RKO (cell line): ENCODE data around the gene TMEM212.
"Not testable (repeated sequence)": the region's sequence is repeated elsewhere in the genome, so short reads cannot be mapped to it uniquely, and the experiment has no call there.

Experiments
- DNase-seq: peaks from one replicate; pipeline ENCODE4 v3.0.0-alpha.2; 2016; ENCODE audit warnings: low spot score

The TMEM212 gene

GRCh38 chr3:171813278-171813896 lies 29.8 kb upstream of the TMEM212 start:
- no peak for DNase-seq

- no peak for DNase-seq
Measured at GRCh38 chr3:171813897-171814460, 29.2 kb upstream of the TMEM212 start.

- not testable (repeated sequence) for DNase-seq
Measured at GRCh38 chr3:171814662-171815061, 28.5 kb upstream of the TMEM212 start.

DNA sequence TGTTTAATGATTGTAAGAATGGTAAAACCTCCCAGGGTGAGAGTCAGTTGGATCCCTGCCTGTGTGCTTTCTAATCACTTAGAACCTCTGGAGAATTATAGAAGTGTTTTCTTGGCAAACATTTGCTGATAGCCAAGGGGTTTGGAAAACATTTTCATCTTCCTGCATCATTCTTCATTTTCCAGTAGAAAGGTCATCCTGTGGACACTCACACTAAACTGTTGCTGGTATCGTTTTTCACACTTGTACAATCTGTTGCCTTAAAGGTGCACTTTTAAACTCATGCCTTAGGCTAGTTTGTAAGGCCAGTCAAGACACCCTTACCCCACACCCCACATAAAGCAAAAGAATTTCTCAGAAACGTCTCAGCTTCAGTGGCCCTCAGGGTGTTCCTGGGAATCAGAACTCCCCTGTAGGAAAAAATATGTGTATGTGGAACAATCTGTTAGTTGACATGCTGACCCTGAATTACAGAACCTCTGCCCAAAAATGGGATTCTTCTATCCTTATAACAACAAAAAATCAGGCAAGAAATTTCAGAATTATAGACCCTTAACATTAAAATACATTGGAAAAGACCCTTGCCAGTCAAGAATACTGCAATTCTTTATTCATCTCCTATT lies 27.1 kb upstream of the TMEM212 start:
- no peak for DNase-seq

- no peak for DNase-seq
Measured at GRCh38 chr3:171817074-171817800, 25.9 kb upstream of the TMEM212 start.

DNA sequence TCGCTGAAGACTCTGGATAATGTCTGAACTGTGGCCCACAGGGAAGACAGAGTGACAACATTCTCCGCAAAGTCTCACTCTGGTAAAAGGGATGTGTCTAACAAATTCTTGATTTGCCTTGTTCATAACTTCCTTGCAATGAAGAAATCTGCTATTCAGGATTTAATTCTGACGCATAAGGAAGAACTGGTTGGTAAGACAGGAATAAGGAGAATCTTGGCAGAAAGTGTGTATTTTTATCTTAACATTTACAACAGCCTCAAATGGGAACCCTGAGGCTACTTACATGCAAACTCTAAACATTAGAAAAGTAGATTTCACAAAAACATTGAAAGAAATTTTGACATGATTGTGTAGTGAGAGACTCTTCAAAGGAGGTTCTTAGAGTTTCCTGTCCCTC lies 22.1 kb upstream of the TMEM212 start:
- DNase-seq, result no peak

DNA sequence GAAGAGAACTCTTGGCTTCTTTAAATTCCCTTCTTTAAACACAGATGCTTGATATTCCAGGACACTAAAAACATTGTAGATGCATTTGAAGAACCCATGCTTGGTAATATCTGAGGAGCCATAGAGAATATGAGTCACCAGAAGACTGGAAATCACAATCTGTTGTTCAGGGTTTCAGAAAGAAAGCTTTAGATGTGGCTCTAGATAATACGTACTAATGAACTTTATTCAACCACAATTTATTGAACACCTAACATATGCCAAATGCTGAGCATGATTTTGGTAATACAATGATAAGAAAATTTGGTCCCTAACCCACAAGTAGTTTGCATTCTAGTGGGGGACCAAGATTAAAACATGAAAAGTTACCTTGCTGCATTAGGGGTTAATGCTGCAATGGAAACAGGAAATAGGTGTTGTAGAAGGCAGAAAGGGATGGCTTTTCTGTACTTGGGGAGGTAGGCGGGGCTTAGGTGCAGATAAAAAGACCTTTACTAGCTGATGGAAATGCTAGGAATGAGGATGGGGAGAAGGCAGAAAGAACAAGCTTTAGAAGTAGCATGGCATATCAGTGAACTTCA lies 21.3 kb upstream of the TMEM212 start:
- DNase-seq, result no peak

DNA sequence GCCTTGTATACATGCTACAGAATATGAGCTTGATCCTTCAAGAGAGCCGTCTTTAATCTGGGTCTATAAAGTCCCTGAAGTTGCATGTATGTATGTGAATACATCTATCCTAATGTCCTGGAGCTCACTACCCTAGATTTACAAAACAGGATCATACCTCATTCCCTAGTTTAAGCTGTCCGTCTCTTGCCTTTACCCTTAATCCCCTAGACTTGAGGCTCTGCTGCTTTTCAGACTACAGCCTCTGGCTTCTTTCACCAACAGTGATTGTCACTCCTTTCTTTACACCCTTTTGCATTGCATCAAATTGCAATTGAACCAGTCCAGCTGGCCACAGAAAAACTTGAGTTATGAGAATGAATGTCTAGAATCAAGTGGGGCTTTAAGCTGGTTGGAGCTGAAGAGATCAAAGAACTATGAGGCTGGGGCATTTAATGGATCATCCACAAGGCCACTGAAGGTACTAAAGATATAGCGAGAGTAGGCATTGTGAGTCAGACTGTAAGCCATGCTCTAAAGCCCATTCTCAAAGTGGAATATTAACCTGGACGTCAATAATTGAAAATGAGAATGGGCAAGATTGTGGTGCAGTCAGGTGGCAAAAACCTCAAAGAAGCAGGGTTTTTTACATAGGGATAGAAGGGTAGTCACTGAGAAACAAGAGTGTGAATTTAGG lies 20.6 kb upstream of the TMEM212 start:
- no peak for DNase-seq

DNA sequence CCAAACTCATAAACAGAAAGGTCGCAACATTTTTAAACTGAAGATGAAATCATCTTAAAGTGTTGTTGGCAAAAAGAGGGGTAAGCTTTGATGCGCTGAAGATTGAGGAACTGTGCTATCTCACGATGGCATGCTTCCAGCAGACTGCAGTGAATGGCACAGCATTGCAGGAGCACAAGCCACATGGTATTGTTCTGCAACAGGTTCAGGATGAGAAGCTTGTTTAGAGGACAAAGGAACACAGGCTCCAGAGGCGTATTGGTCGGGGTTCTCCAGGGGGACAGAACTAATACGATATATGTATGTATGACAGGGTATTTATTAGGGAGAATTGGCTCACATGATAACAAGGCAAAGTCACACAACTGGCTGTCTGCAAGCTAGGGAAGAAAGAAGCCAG lies 19.0 kb upstream of the TMEM212 start:
- no peak for DNase-seq

DNA sequence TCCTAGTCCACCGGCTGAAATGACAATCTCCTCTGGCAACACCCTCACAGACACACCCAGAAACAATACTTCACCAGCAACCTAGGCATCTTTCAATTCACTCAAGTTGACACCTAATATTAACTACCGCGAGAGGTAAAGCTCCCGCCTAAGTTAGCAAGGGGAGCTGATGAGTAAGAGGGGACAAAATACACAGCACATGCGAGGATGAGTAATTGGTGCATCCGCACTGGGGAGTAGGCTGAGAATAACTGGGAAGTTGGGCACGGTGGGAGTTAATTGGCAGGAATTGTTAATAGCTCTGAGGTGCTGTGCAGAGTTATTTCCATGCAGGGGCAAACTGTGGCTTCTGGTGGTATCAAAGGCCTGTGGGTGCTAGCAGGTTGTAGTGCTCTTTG lies 18.3 kb upstream of the TMEM212 start:
- DNase-seq, result no peak

DNA sequence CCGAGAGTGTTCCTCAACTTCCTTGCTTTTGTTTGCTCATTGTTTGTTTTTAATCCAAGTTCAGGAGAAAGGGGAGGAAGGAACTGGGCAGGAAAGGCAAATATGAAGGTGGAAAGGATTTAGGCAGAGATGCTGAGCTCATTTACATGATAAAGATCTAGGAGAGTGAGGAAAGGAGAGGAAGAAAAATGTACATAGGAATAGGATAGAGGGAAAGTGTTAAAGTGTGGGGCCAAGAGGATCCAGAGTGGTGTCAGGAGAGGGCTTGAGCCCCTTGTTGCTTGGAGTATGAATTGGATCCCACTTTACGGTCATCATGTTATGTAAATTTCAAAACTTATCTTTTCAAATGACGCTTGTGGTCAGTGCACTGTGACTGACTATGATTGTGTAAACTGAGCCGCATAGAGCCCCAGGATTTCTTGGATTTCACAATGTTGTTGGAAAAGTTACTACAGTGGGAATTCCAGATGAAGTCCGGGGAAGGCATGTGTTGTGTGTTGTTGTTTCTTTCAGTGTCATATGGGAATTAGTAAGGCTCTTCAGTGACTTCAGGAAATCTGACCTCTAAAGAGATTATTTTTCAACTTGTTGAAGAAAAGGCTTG lies 17.8 kb upstream of the TMEM212 start:
- no peak for DNase-seq

DNA sequence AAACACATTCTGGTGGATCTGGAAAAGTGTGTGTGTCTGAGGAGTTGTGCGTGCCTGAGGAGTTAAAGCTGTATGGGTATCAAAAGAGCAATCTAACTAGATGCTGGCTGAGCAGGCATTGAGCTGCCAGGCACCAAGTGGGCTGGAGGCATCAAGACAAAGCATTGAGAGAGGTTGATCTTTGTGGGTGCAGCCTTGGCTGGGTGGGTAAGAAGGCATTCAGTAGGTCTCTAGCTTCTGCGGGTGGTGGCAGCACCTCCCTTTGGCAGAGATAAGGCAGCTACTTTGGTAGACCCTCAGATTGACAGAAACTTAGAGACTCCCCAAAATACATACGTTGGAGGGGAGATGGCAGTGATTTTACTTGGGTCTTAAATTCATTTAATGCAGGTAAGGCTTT lies 15.8 kb upstream of the TMEM212 start:
- DNase-seq, result no peak

DNA sequence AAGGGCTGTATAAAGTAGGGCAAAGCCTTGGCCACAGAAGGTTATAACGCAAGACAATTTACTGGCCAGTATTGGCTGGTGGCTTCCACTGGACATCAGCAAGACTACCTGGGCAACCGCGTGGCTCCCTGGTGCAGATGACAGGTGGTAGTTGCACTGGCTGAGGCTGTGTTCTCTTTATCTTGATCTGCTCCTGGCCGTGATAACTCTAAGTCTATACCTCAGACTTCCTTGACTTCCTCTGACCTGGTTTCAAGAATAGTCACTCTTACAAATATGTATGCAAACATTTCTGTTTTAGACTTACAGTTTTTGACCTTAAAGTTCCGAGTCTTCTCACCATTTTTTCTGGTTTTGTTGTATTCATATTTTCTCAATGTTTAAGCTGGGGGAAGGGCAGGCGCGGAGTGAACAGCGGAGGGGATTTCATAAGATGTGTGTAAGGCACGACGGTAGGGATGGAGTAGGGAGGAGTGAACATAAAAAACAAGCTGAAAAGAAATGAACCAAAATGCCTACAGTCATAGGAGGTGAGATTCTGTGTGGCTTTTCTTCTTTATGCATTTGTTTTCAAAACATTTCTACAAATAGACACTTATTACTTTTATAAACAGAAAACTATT lies 15.2 kb upstream of the TMEM212 start:
- DNase-seq, result no peak

DNA sequence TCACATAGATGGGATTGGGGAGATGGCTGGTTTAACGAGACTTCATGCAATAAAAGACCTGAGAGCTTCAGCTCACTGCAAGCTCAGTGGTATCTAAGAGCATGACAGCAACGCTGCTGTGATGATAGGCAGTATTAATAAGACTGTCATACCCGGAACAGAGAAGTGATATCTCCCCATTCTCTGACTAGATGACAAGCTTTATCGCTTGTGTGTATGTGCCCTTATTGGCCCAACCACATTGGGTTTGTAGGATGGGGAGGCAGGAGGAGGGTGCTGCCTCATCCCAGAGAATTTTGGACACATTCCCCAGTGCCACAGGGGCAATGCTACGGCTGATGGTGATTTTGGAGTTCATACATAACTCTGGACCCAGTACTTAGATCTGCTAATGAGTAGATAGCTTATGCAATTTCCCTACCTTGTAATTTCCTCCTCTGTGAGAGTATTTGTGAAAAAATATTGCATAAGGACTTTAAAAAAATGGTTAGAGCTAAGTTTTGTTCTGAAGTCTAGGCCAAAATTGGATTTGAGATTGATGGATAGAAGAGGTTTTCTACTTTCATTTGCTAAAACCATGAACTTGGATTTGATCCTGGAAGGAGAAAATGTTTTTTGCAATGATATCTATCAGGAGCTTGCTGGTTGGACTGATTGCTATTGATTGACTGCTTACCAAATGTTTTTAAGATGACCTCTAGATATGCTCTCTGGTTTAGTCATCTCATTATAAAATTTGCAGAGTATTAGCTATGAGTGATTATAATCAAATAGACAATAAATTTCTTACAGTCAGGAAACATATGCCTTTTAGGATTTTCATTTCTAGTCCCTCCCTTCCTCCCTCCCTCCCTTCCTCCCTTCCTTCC lies 14.0 kb upstream of the TMEM212 start:
- no peak for DNase-seq

- DNase-seq, result peak; percentile 62
Measured at GRCh38 chr3:171829841-171830517, 13.2 kb upstream of the TMEM212 start.

DNA sequence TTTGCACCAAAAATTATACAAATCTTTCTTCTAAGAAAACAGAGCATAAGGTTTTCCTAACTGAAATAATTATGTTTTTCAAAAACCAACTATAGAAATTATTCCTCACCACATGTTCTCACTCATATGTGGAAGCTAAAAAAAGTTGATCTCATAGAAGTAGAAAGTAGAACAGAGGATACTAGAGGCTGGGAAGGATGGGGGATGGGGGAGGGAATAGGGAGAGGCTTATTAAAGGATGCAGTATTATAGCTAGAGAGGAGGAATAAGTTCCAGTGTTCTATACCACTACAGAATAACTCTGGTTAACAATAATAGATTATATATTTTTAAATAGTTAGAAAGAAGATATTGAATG lies 12.7 kb upstream of the TMEM212 start:
- no peak for DNase-seq

GRCh38 chr3:171831936-171832335 lies 11.2 kb upstream of the TMEM212 start:
- DNase-seq, result no peak

- DNase-seq, result no peak
Measured at GRCh38 chr3:171832989-171833388, 10.2 kb upstream of the TMEM212 start.

GRCh38 chr3:171833789-171834460 lies 9.2 kb upstream of the TMEM212 start:
- DNase-seq, result peak; percentile 65
